Measurements from ENCODE around the gene FOXR1.

- TF ChIP-seq CTCF (IDR thresholded peaks at IDR 0.05) = no peak
- TF ChIP-seq EP300 (IDR thresholded peaks at IDR 0.05) = no peak
These were observed 41.1 kb downstream of the FOXR1 start for GRCh38 chr11:119012629-119013170.
